Measurements from ENCODE around the gene TTLL12. TPM values are rescaled to one million over a fixed set of nuclear protein-coding genes. Genes with fewer than 3 reads are reported as not detected.

The TTLL12 gene
- total RNA-seq, 1 experiment from 2014 or later = 113 TPM

DNA sequence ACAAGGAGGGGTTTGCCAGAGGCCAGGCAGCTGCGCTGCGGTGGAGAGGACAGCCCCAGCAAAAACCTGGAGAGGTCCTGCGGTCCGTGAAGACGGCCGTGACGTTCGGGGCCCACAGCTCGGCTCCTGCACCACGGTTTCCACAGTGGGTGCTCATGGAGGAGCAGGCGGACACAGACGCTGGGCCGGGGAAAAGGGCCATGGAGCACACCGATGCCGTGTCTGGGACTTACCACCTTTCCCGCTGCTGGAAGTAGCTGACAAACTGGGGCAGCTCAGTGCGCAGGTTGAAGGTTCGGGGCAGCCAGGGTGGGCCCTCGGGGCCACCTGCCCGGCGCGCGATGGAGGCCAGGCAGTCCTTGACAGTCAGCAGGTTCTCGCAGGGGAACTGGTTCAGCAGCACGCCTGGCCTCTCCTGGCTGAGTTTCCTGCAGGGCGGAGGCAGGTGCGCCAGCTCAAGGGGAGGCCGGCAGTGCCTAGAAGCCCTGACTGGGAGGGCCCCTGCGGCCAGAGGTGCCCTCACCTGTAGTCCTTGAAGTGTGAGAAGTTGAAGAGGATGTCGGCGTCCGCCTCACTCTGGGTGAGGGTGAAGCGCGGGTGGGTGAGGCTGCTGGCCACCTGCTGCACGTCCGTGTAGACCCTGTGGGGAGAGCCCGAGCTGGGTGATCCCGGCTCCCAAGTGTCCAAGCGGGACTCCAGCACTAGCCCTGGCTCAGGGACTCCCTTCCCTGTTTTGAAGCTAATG is 12.8 kb downstream of the TTLL12 start:
- H2AFZ ChIP-seq = no peak overlapping the region
- TF ChIP-seq, protein P1, sequence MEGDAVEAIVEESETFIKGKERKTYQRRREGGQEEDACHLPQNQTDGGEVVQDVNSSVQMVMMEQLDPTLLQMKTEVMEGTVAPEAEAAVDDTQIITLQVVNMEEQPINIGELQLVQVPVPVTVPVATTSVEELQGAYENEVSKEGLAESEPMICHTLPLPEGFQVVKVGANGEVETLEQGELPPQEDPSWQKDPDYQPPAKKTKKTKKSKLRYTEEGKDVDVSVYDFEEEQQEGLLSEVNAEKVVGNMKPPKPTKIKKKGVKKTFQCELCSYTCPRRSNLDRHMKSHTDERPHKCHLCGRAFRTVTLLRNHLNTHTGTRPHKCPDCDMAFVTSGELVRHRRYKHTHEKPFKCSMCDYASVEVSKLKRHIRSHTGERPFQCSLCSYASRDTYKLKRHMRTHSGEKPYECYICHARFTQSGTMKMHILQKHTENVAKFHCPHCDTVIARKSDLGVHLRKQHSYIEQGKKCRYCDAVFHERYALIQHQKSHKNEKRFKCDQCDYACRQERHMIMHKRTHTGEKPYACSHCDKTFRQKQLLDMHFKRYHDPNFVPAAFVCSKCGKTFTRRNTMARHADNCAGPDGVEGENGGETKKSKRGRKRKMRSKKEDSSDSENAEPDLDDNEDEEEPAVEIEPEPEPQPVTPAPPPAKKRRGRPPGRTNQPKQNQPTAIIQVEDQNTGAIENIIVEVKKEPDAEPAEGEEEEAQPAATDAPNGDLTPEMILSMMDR (conservative IDR thresholded peaks at IDR 0.05) = no peak
- no peak for TF ChIP-seq EZH2 (IDR thresholded peaks at IDR 0.05; ENCODE audit: low read depth)
- ChIA-PET POLR2A (ENCODE audit: unreplicated experiment) (no interaction called here), CTCF (interaction anchor here (0.5 kb wide), 1 partner anchor 937 kb away, joined by 4 read pairs; no protein-coding TSS in a partner anchor)
- H3K4me1 ChIP-seq (replicated peaks; ENCODE audit: insufficient read depth) = peaks cover 11% of the 10 kb centered on the region
- H3K4me3 ChIP-seq = no peak overlapping the region
- no peaks in the 10 kb centered on the region for H3K79me2 ChIP-seq (ENCODE audit: low read depth)
- peaks cover 17% of the 10 kb centered on the region; the same call in 1 of the 2 replicates for H4K20me1 ChIP-seq (ENCODE audit: insufficient read depth)
- H3F3A ChIP-seq (ENCODE audit: insufficient read depth, low read depth) = peaks cover 15% of the 10 kb centered on the region; the same call in 1 of the 2 replicates
- peaks cover 59% of the 10 kb centered on the region for H3K36me3 ChIP-seq (ENCODE audit: low read depth)
- H3K9me2 ChIP-seq (ENCODE audit: insufficient read depth) = no peaks in the 10 kb centered on the region
- no peak for DNase-seq
- no TSS peak for BruUV-seq (replicated peaks)
- no peaks in the 10 kb centered on the region for H3K9me3 ChIP-seq (ENCODE audit: insufficient read depth, low read depth)
- intact Hi-C loops (cut with micrococcal nuclease; ENCODE audit: unreplicated experiment) = no loop called here
- H3K4me2 ChIP-seq = no peak overlapping the region
- H3K27me3 ChIP-seq (ENCODE audit: insufficient read depth, low read depth) = no peaks in the 10 kb centered on the region
- H3K27ac ChIP-seq = no peak overlapping the region

DNA sequence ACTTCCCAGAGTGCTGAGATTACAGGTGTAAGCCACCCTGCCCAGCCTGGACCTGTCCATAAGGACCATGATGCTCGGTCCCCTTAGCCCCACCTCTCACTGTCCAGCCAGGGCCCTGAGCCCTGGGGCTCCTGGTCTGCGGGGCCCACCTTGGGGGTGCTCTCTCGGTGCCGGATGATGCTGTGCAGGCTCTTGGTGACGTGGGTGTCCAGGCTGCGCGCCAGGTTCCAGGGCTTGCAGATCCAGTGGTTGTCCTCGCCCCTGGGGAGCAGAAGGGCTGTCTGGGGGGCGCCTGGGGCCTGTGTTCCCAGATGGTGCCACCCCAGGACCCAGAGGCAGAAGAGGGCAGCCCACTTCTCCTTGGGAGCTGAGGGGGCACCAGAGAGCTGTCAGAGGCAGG is 13.4 kb downstream of the TTLL12 start:
- H3K79me2 ChIP-seq (ENCODE audit: low read depth) = no peaks in the 10 kb centered on the region
- no peak for TF ChIP-seq EZH2 (IDR thresholded peaks at IDR 0.05; ENCODE audit: low read depth)
- TF ChIP-seq, protein P1 (conservative IDR thresholded peaks at IDR 0.05) = no peak
- no peak for DNase-seq
- peaks cover 12% of the 10 kb centered on the region; the same call in 1 of the 2 replicates for H4K20me1 ChIP-seq (ENCODE audit: insufficient read depth)
- no peak overlapping the region for H3K27ac ChIP-seq
- no peak overlapping the region for H2AFZ ChIP-seq
- H3F3A ChIP-seq (ENCODE audit: insufficient read depth, low read depth) = peaks cover 10% of the 10 kb centered on the region; the same call in 1 of the 2 replicates
- BruUV-seq (replicated peaks) = no TSS peak
- no peaks in the 10 kb centered on the region for H3K9me3 ChIP-seq (ENCODE audit: insufficient read depth, low read depth)
- H3K4me1 ChIP-seq (replicated peaks; ENCODE audit: insufficient read depth) = peaks cover 11% of the 10 kb centered on the region
- no peak overlapping the region for H3K4me2 ChIP-seq
- no peak overlapping the region for H3K4me3 ChIP-seq
- ChIA-PET POLR2A (ENCODE audit: unreplicated experiment) (no interaction called here), CTCF (interaction anchor here (0.5 kb wide), 1 partner anchor 937 kb away, joined by 4 read pairs; no protein-coding TSS in a partner anchor)
- no peaks in the 10 kb centered on the region for H3K9me2 ChIP-seq (ENCODE audit: insufficient read depth)
- intact Hi-C loops (cut with micrococcal nuclease; ENCODE audit: unreplicated experiment) = no loop called here
- no peaks in the 10 kb centered on the region for H3K27me3 ChIP-seq (ENCODE audit: insufficient read depth, low read depth)
- peaks cover 54% of the 10 kb centered on the region for H3K36me3 ChIP-seq (ENCODE audit: low read depth)

DNA sequence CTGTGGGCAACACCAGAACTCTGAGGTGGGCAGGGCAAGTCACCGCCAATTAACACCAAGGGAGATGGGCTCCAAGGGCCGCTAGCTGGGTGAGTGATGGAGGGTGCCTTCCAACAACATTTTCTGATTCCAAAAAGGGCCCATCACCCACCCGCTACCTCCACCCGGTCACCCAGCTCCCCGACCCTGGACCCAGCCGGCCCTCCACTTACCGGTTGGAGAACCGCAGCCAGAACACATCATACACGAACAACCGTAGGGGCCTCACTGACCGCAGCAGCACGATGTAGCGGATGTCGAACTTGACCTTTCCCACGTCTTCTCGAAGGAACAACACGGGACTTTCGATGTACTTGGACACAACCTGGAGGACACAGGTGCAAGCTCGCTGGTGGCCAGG is 14.7 kb downstream of the TTLL12 start:
- peaks cover 8% of the 10 kb centered on the region; the same call in 1 of the 2 replicates for H3F3A ChIP-seq (ENCODE audit: insufficient read depth, low read depth)
- intact Hi-C loops (cut with micrococcal nuclease; ENCODE audit: unreplicated experiment) = no loop called here
- H3K9me2 ChIP-seq (ENCODE audit: insufficient read depth) = no peaks in the 10 kb centered on the region
- POLR2A ChIA-PET (ENCODE audit: unreplicated experiment) = interaction anchor here (0.6 kb wide), 1 partner anchor 15 kb away, joined by 3 read pairs; no protein-coding TSS in a partner anchor
- no peak overlapping the region for H3K27ac ChIP-seq
- H3K4me1 ChIP-seq (replicated peaks; ENCODE audit: insufficient read depth) = peaks cover 11% of the 10 kb centered on the region
- H3K4me2 ChIP-seq = no peak overlapping the region
- H4K20me1 ChIP-seq (ENCODE audit: insufficient read depth) = peaks cover 12% of the 10 kb centered on the region; the same call in 1 of the 2 replicates
- H3K4me3 ChIP-seq = no peak overlapping the region
- no peaks in the 10 kb centered on the region for H3K79me2 ChIP-seq (ENCODE audit: low read depth)
- H3K36me3 ChIP-seq (ENCODE audit: low read depth) = peaks cover 45% of the 10 kb centered on the region
- DNase-seq = no peak
- no TSS peak for BruUV-seq (replicated peaks)
- no peaks in the 10 kb centered on the region for H3K27me3 ChIP-seq (ENCODE audit: insufficient read depth, low read depth)
- CTCF ChIA-PET = no interaction called here
- no peak overlapping the region for H2AFZ ChIP-seq
- no peaks in the 10 kb centered on the region for H3K9me3 ChIP-seq (ENCODE audit: insufficient read depth, low read depth)
- TF ChIP-seq EZH2 (IDR thresholded peaks at IDR 0.05; ENCODE audit: low read depth) = no peak
- TF ChIP-seq, protein P1 (conservative IDR thresholded peaks at IDR 0.05) = no peak
